ENCODE data around the gene TSPAN5. TPM values are rescaled to one million over a fixed set of nuclear protein-coding genes. Genes with fewer than 3 reads are reported as not detected.

TSPAN5 gene
- total RNA-seq, 1 experiment from 2014 or later, result 12.4 TPM

- POLR2A ChIA-PET (ENCODE audit: unreplicated experiment), result no interaction called here
Measured at GRCh38 chr4:98510340-98510739, 148.1 kb downstream of the TSPAN5 start.

GRCh38 chr4:98509721-98510120, 148.7 kb downstream of the TSPAN5 start:
- no peaks in the 10 kb centered on the region for H3K9me3 ChIP-seq (ENCODE audit: insufficient read depth, low read depth)
- H3F3A ChIP-seq (ENCODE audit: insufficient read depth, low read depth), result no peaks in the 10 kb centered on the region
- H3K4me3 ChIP-seq, result no peak overlapping the region
- no peaks in the 10 kb centered on the region for H4K20me1 ChIP-seq (ENCODE audit: insufficient read depth)
- POLR2A ChIA-PET (ENCODE audit: unreplicated experiment), result interaction anchor here (0.6 kb wide), 1 partner anchor 46 kb away, joined by 4 read pairs; no protein-coding TSS in a partner anchor
- no peak overlapping the region for H3K27ac ChIP-seq
- intact Hi-C loops (cut with micrococcal nuclease; ENCODE audit: unreplicated experiment), result no loop called here
- H3K4me1 ChIP-seq (replicated peaks; ENCODE audit: insufficient read depth), result no peaks in the 10 kb centered on the region
- CTCF ChIA-PET, result no interaction called here
- H3K79me2 ChIP-seq (ENCODE audit: low read depth), result no peaks in the 10 kb centered on the region
- no peaks in the 10 kb centered on the region for H3K9me2 ChIP-seq (ENCODE audit: insufficient read depth)
- DNase-seq, result no peak
- no peaks in the 10 kb centered on the region for H3K36me3 ChIP-seq (ENCODE audit: low read depth)
- no peak overlapping the region for H3K4me2 ChIP-seq
- BruUV-seq (replicated peaks), result no TSS peak
- TF ChIP-seq CTCF (conservative IDR thresholded peaks at IDR 0.05) (no peak), EZH2 (IDR thresholded peaks at IDR 0.05; ENCODE audit: low read depth) (no peak)
- H3K27me3 ChIP-seq (ENCODE audit: insufficient read depth, low read depth), result no peaks in the 10 kb centered on the region
- no peak overlapping the region for H2AFZ ChIP-seq

More at GRCh38 chr4:98510340-98510739, 148.1 kb downstream of the TSPAN5 start:
- TF ChIP-seq CTCF (conservative IDR thresholded peaks at IDR 0.05), result no peak
- TF ChIP-seq EZH2 (IDR thresholded peaks at IDR 0.05; ENCODE audit: low read depth), result no peak
- Histone ChIP-seq H3K27me3 (ENCODE audit: insufficient read depth, low read depth) (no peaks in the 10 kb centered on the region), H3K79me2 (ENCODE audit: low read depth) (no peaks in the 10 kb centered on the region), H3K9me3 (ENCODE audit: insufficient read depth, low read depth) (no peaks in the 10 kb centered on the region), H3K4me3 (no peak overlapping the region), H3K4me2 (no peak overlapping the region), H3K4me1 (replicated peaks; ENCODE audit: insufficient read depth) (no peaks in the 10 kb centered on the region), H3K9me2 (ENCODE audit: insufficient read depth) (no peaks in the 10 kb centered on the region), H3K27ac (no peak overlapping the region), H3K36me3 (ENCODE audit: low read depth) (no peaks in the 10 kb centered on the region), H2AFZ (no peak overlapping the region), H4K20me1 (ENCODE audit: insufficient read depth) (no peaks in the 10 kb centered on the region), H3F3A (ENCODE audit: insufficient read depth, low read depth) (no peaks in the 10 kb centered on the region)
- CTCF ChIA-PET, result no interaction called here
- DNase-seq, result no peak
- intact Hi-C loops (cut with micrococcal nuclease; ENCODE audit: unreplicated experiment), result no loop called here
- no TSS peak for BruUV-seq (replicated peaks)

DNA sequence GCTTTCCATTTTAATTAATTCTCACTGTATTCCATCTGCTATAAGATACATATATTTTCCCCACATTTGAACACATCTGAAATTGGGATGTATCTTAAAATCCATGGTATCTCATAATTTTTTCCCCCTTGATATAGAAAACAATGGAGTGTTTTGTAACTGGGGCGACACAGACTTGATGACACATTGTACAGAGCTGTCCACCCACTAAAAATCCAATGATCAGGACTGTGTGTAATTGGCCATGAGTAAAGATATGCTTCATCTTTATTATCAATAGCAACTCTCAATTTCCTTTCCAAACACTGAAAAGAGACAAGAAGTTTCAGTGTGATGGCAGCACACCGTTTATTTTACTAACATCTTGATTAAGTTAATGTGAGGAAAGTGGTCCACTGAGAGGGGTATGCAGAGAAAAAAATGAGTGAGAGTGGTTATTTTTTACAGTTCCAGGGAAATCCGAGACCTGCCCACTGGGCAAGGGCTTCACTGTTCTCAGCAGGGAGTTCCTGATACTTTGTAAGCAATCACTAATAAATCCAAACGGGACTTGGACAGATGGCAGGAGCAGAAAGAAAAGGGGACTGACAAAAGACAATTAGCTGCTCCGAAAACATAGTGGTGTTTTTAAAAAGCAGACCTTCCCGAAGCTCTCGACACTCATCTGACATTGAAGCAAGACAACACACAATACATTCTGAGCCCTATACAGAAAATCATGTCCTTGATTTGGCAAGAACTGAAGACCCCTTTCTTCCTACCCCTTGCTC, 149.4 kb downstream of the TSPAN5 start:
- no peaks in the 10 kb centered on the region for H3K4me1 ChIP-seq (replicated peaks; ENCODE audit: insufficient read depth)
- ChIA-PET POLR2A (ENCODE audit: unreplicated experiment) (interaction anchor here (0.6 kb wide), 1 partner anchor 47 kb away, joined by 4 read pairs; no protein-coding TSS in a partner anchor), CTCF (no interaction called here)
- no peak overlapping the region for H2AFZ ChIP-seq
- no peaks in the 10 kb centered on the region for H3K36me3 ChIP-seq (ENCODE audit: low read depth)
- no peaks in the 10 kb centered on the region for H3F3A ChIP-seq (ENCODE audit: insufficient read depth, low read depth)
- H3K9me3 ChIP-seq (ENCODE audit: insufficient read depth, low read depth), result no peaks in the 10 kb centered on the region
- no TSS peak for BruUV-seq (replicated peaks)
- H3K4me3 ChIP-seq, result no peak overlapping the region
- H3K27me3 ChIP-seq (ENCODE audit: insufficient read depth, low read depth), result no peaks in the 10 kb centered on the region
- DNase-seq, result no peak
- H3K79me2 ChIP-seq (ENCODE audit: low read depth), result no peaks in the 10 kb centered on the region
- no peaks in the 10 kb centered on the region for H3K9me2 ChIP-seq (ENCODE audit: insufficient read depth)
- intact Hi-C loops (cut with micrococcal nuclease; ENCODE audit: unreplicated experiment), result no loop called here
- no peaks in the 10 kb centered on the region for H4K20me1 ChIP-seq (ENCODE audit: insufficient read depth)
- TF ChIP-seq CTCF (conservative IDR thresholded peaks at IDR 0.05) (no peak), EZH2 (IDR thresholded peaks at IDR 0.05; ENCODE audit: low read depth) (no peak)
- H3K27ac ChIP-seq, result no peak overlapping the region
- H3K4me2 ChIP-seq, result no peak overlapping the region
